ENCODE data around the gene MAP3K20. TPM values are rescaled to one million over a fixed set of nuclear protein-coding genes. Genes with fewer than 3 reads are reported as not detected.

The MAP3K20 gene
- total and polyA plus RNA-seq, 2 of the 4 experiments (the other 2 are of a cell fraction): 27.5 to 84.4 TPM

DNA sequence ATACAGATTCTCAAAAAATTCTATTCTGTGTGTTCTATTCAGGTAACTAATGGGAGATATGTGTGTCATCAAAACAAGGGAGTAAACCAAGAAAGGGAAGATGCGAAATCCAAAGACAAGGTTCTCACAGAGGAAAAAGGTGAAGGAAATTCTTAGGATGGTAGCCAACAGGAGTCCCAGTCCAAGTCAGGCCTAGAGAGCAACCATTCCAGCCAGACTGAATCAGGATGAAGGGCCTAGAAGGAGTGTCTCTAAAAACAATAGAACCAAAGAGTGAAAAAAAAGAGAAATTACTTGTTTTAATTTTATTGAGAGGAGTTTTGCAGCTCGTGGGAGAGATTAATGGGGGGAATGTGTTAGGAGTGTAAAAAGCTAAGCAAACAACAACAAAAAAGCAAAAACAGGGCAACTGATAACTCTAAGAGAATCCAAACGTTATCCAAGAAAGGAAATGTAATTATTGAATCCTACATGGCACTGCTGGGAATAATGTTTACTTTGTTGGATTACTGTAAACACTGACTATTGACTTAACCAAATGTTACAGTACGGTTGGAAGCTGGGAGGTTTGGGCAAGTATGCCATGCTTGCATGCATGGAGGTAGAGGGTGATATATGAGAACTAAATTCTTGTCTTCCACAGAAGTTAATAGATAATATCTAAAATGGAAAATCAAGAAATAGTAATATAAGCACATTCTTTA, 12.3 kb downstream of the MAP3K20 start:
- Histone ChIP-seq H3K9me3 (ENCODE audit: control insufficient read depth, insufficient read depth, low read length) (no peaks in the 10 kb centered on the region), H2BK20ac (ENCODE audit: low read depth, low read length) (no peak overlapping the region), H3K14ac (replicated peaks; ENCODE audit: low read depth, low read length) (peak overlapping the region; percentile 70; the same call in 1 of the 2 replicates), H3K18ac (ENCODE audit: low read depth, low read length) (peak overlapping the region; percentile 93), H3K27me3 (ENCODE audit: control insufficient read depth, insufficient read depth, low read length) (no peaks in the 10 kb centered on the region), H2BK15ac (ENCODE audit: low read depth, low read length) (peak overlapping the region; percentile 70; the same call in 1 of the 3 replicates), H3K79me1 (ENCODE audit: low read depth in 1 of 2, low read length in 2 of 2) (peaks cover 11 to 57% of the 10 kb centered on the region in 2 experiments), H3K36me3 (ENCODE audit: control insufficient read depth, insufficient read depth, low read length) (peaks cover 8% of the 10 kb centered on the region), H4K91ac (ENCODE audit: insufficient read depth, low read depth, low read length) (peak overlapping the region; percentile 68; the same call in 1 of the 2 replicates), H3K4me2 (ENCODE audit: low read depth, low read length) (no peak overlapping the region), H3K4ac (ENCODE audit: low read depth, low read length) (peak overlapping the region; percentile 44; the same call in 1 of the 2 replicates), H2BK5ac (ENCODE audit: low read depth, low read length, poor library complexity, severe bottlenecking) (peak overlapping the region; percentile 91), H3K9ac (ENCODE audit: low read depth, low read length) (no peak overlapping the region), H3K4me1 (ENCODE audit: control insufficient read depth, insufficient read depth, low read length) (peaks cover 26% of the 10 kb centered on the region), H2AK9ac (replicated peaks; ENCODE audit: low read depth, low read length, poor library complexity) (no peak overlapping the region), H4K5ac (ENCODE audit: low read depth, low read length) (peak overlapping the region; percentile 94), H3K27ac (ENCODE audit: insufficient read depth, low read length) (peak overlapping the region; percentile 76; the same call in 1 of the 2 replicates), H4K20me1 (ENCODE audit: insufficient read depth, low read length) (no peaks in the 10 kb centered on the region), H3K56ac (ENCODE audit: extremely low read depth, insufficient read depth, low read length) (no peak overlapping the region), H4K8ac (ENCODE audit: low read depth in 2 of 2, low read length in 2 of 2) (peak overlapping the region in 1 of 2 experiments; percentile 75; a peak in 2 of 4 replicates), H3K4me3 (ENCODE audit: insufficient read depth, low read depth, low read length) (no peak overlapping the region), H2AK5ac (ENCODE audit: low read depth, low read length) (peak overlapping the region; percentile 63; the same call in 1 of the 2 replicates), H2AFZ (replicated peaks; ENCODE audit: low read length, poor library complexity) (no peak overlapping the region), H3K23ac (ENCODE audit: low read depth, low read length) (peak overlapping the region; percentile 31; the same call in 1 of the 2 replicates), H2BK120ac (ENCODE audit: low read depth, low read length) (peak overlapping the region; percentile 53; the same call in 1 of the 2 replicates), H3K9me1 (ENCODE audit: insufficient read depth, low read length) (peaks cover 2% of the 10 kb centered on the region; the same call in 1 of the 2 replicates)
- ChIA-PET CTCF (interaction anchor here (0.6 to 1.5 kb wide), 2 partner anchors 14 to 123 kb away, joined by 3 to 4 read pairs; no protein-coding TSS in a partner anchor), POLR2A (ENCODE audit: unreplicated experiment) (no interaction called here)
- in situ Hi-C loops (cut with MboI; ENCODE audit: low sequenced_read_pairs) (no loop called here), intact Hi-C loops (cut with micrococcal nuclease) (loop anchor here (10.0 kb wide), 1 partner anchor 97 kb away; no protein-coding TSS in a partner anchor), dilution Hi-C loops (cut with HindIII; ENCODE audit: low sequenced_read_pairs, unreplicated experiment) (no loop called here)
- no peak for DNase-seq
- BruUV-seq (replicated peaks): no TSS peak
- no peak for ATAC-seq (ENCODE audit: low read depth)
- WGBS, 2 experiments (ENCODE audit: extremely low coverage in 2 of 2, insufficient read length in 1 of 2): 100% methylated on average over 1 of the region's 4 CpGs; no CpG with 5 or more reads in 1 of the 2 experiments
- TF ChIP-seq CTCF (conservative IDR thresholded peaks at IDR 0.05; ENCODE audit: low read depth, low read length): no peak
- TF ChIP-seq MXI1 (IDR thresholded peaks at IDR 0.05; ENCODE audit: borderline replicate concordance, low read depth, low read length): no peak
- TF ChIP-seq, protein P1, sequence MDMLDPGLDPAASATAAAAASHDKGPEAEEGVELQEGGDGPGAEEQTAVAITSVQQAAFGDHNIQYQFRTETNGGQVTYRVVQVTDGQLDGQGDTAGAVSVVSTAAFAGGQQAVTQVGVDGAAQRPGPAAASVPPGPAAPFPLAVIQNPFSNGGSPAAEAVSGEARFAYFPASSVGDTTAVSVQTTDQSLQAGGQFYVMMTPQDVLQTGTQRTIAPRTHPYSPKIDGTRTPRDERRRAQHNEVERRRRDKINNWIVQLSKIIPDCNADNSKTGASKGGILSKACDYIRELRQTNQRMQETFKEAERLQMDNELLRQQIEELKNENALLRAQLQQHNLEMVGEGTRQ (IDR thresholded peaks at IDR 0.05; ENCODE audit: low read depth, low read length): no peak
- no peak for TF ChIP-seq POLR2A (IDR thresholded peaks at IDR 0.05; ENCODE audit: low read depth, low read length)
- TF ChIP-seq NFE2L2 (IDR thresholded peaks at IDR 0.05; ENCODE audit: low read depth, low read length): no peak
- no peak for TF ChIP-seq RCOR1 (IDR thresholded peaks at IDR 0.05; ENCODE audit: insufficient replicate concordance, low read length)
- no peak for TF ChIP-seq RAD21 (IDR thresholded peaks at IDR 0.05; ENCODE audit: low read length)
- no peak for TF ChIP-seq ELK1 (IDR thresholded peaks at IDR 0.05; ENCODE audit: borderline replicate concordance, low read depth, low read length)
- no peak for TF ChIP-seq CEBPB (IDR thresholded peaks at IDR 0.05; ENCODE audit: low read depth, low read length)
- no peak for TF ChIP-seq CHD1 (IDR thresholded peaks at IDR 0.05; ENCODE audit: low read depth, low read length)
- no peak for TF ChIP-seq RFX5 (IDR thresholded peaks at IDR 0.05; ENCODE audit: low read depth, low read length)
- TF ChIP-seq MAZ (IDR thresholded peaks at IDR 0.05; ENCODE audit: borderline replicate concordance, low read depth, low read length): no peak
- TF ChIP-seq FOS (IDR thresholded peaks at IDR 0.05; ENCODE audit: low read depth, low read length): no peak
- TF ChIP-seq BHLHE40 (IDR thresholded peaks at IDR 0.05; ENCODE audit: low read depth, low read length): no peak
